ENCODE results near the gene FKBP5. TPM values are rescaled to one million over a fixed set of nuclear protein-coding genes. Genes with fewer than 3 reads are reported as not detected.

The FKBP5 gene
- total RNA-seq, 1 experiment from 2014 or later, result 28.3 TPM

- Histone ChIP-seq H3K9me3 (ENCODE audit: low read length) (peaks cover 13% of the 10 kb centered on the region), H3K79me2 (ENCODE audit: low read length) (no peaks in the 10 kb centered on the region), H4K20me1 (ENCODE audit: insufficient read depth, low read depth, low read length) (no peaks in the 10 kb centered on the region), H3K4me1 (ENCODE audit: low read length) (no peaks in the 10 kb centered on the region), H3K27ac (ENCODE audit: low read length) (no peak overlapping the region), H3K36me3 (ENCODE audit: insufficient read depth, low read length) (no peaks in the 10 kb centered on the region), H3K27me3 (ENCODE audit: low read length) (no peaks in the 10 kb centered on the region), H2AFZ (ENCODE audit: low read length) (no peak overlapping the region), H3K9me2 (replicated peaks; ENCODE audit: insufficient read depth, low read length) (no peaks in the 10 kb centered on the region), H3K9ac (ENCODE audit: low read length) (no peak overlapping the region), H3K4me2 (ENCODE audit: low read depth, low read length, poor library complexity, severe bottlenecking) (no peak overlapping the region), H3K4me3 (ENCODE audit: low read length) (no peak overlapping the region)
- DNase-seq, result peak; percentile 35
Measured at GRCh38 chr6:35553315-35553714, 135.4 kb downstream of the FKBP5 start.

DNA sequence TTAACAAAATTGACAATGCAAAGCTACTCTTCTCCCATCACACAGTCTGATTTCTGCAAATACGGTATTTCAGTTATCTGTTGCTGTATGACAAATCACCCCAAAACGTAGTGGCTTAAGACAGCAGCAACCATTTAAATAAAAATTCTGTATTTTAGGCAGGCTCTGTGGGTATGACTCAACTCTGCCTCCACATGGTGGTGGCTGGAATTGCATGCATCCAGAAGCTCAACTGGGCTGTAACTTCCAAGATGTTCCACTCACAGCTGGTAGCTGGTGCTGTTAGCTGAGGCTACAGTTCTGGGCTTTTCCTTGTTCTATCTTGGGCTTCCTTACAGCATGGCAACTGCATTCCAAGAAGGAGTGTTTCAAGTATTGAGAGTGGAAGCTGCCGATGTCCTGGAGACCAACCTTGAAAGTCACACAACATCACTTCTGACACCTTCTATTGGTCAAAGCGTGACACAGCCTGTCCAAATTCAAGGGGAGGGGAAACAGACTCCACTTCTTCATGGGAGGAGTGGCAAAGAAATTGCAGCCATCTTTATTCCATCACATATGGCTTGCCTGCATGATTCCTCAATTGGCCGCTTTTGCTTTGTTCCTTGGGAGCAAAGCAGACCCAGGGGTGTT lies 136.3 kb downstream of the FKBP5 start:
- no peaks in the 10 kb centered on the region for H3K27me3 ChIP-seq (ENCODE audit: low read length)
- no peaks in the 10 kb centered on the region for H3K36me3 ChIP-seq (ENCODE audit: insufficient read depth, low read length)
- H2AFZ ChIP-seq (ENCODE audit: low read length), result no peak overlapping the region
- H3K9me3 ChIP-seq (ENCODE audit: low read length), result peaks cover 13% of the 10 kb centered on the region
- no peaks in the 10 kb centered on the region for H3K79me2 ChIP-seq (ENCODE audit: low read length)
- H3K27ac ChIP-seq (ENCODE audit: low read length), result no peak overlapping the region
- no peak overlapping the region for H3K4me2 ChIP-seq (ENCODE audit: low read depth, low read length, poor library complexity, severe bottlenecking)
- no peak overlapping the region for H3K4me3 ChIP-seq (ENCODE audit: low read length)
- no peaks in the 10 kb centered on the region for H4K20me1 ChIP-seq (ENCODE audit: insufficient read depth, low read depth, low read length)
- no peaks in the 10 kb centered on the region for H3K9me2 ChIP-seq (replicated peaks; ENCODE audit: insufficient read depth, low read length)
- peak; percentile 78 for DNase-seq
- H3K4me1 ChIP-seq (ENCODE audit: low read length), result no peaks in the 10 kb centered on the region
- no peak overlapping the region for H3K9ac ChIP-seq (ENCODE audit: low read length)

GRCh38 chr6:35550437-35550836 lies 138.3 kb downstream of the FKBP5 start:
- H2AFZ ChIP-seq (ENCODE audit: low read length), result no peak overlapping the region
- no peak overlapping the region for H3K4me3 ChIP-seq (ENCODE audit: low read length)
- no peaks in the 10 kb centered on the region for H3K4me1 ChIP-seq (ENCODE audit: low read length)
- DNase-seq, result peak; percentile 41
- no peak overlapping the region for H3K27ac ChIP-seq (ENCODE audit: low read length)
- no peaks in the 10 kb centered on the region for H3K79me2 ChIP-seq (ENCODE audit: low read length)
- H3K9me3 ChIP-seq (ENCODE audit: low read length), result peaks cover 13% of the 10 kb centered on the region
- no peaks in the 10 kb centered on the region for H4K20me1 ChIP-seq (ENCODE audit: insufficient read depth, low read depth, low read length)
- H3K4me2 ChIP-seq (ENCODE audit: low read depth, low read length, poor library complexity, severe bottlenecking), result no peak overlapping the region
- no peaks in the 10 kb centered on the region for H3K9me2 ChIP-seq (replicated peaks; ENCODE audit: insufficient read depth, low read length)
- H3K27me3 ChIP-seq (ENCODE audit: low read length), result no peaks in the 10 kb centered on the region
- no peaks in the 10 kb centered on the region for H3K36me3 ChIP-seq (ENCODE audit: insufficient read depth, low read length)
- no peak overlapping the region for H3K9ac ChIP-seq (ENCODE audit: low read length)

GRCh38 chr6:35547676-35548075 lies 141.0 kb downstream of the FKBP5 start:
- peaks cover 13% of the 10 kb centered on the region for H3K9me3 ChIP-seq (ENCODE audit: low read length)
- DNase-seq, result no peak
- no peaks in the 10 kb centered on the region for H3K36me3 ChIP-seq (ENCODE audit: insufficient read depth, low read length)
- H3K79me2 ChIP-seq (ENCODE audit: low read length), result no peaks in the 10 kb centered on the region
- no peaks in the 10 kb centered on the region for H4K20me1 ChIP-seq (ENCODE audit: insufficient read depth, low read depth, low read length)
- no peaks in the 10 kb centered on the region for H3K9me2 ChIP-seq (replicated peaks; ENCODE audit: insufficient read depth, low read length)
- no peaks in the 10 kb centered on the region for H3K4me1 ChIP-seq (ENCODE audit: low read length)
- H3K9ac ChIP-seq (ENCODE audit: low read length), result no peak overlapping the region
- no peak overlapping the region for H2AFZ ChIP-seq (ENCODE audit: low read length)
- H3K4me3 ChIP-seq (ENCODE audit: low read length), result no peak overlapping the region
- H3K27me3 ChIP-seq (ENCODE audit: low read length), result no peaks in the 10 kb centered on the region
- no peak overlapping the region for H3K4me2 ChIP-seq (ENCODE audit: low read depth, low read length, poor library complexity, severe bottlenecking)
- H3K27ac ChIP-seq (ENCODE audit: low read length), result no peak overlapping the region

GRCh38 chr6:35544769-35545361 lies 143.8 kb downstream of the FKBP5 start:
- no peak for DNase-seq
- no peak overlapping the region for H3K4me3 ChIP-seq (ENCODE audit: low read length)
- peaks cover 4% of the 10 kb centered on the region for H3K9me3 ChIP-seq (ENCODE audit: low read length)
- no peaks in the 10 kb centered on the region for H3K36me3 ChIP-seq (ENCODE audit: insufficient read depth, low read length)
- H2AFZ ChIP-seq (ENCODE audit: low read length), result no peak overlapping the region
- H4K20me1 ChIP-seq (ENCODE audit: insufficient read depth, low read depth, low read length), result no peaks in the 10 kb centered on the region
- no peaks in the 10 kb centered on the region for H3K79me2 ChIP-seq (ENCODE audit: low read length)
- H3K27me3 ChIP-seq (ENCODE audit: low read length), result no peaks in the 10 kb centered on the region
- H3K9me2 ChIP-seq (replicated peaks; ENCODE audit: insufficient read depth, low read length), result no peaks in the 10 kb centered on the region
- no peaks in the 10 kb centered on the region for H3K4me1 ChIP-seq (ENCODE audit: low read length)
- no peak overlapping the region for H3K27ac ChIP-seq (ENCODE audit: low read length)
- no peak overlapping the region for H3K4me2 ChIP-seq (ENCODE audit: low read depth, low read length, poor library complexity, severe bottlenecking)
- H3K9ac ChIP-seq (ENCODE audit: low read length), result no peak overlapping the region

GRCh38 chr6:35543459-35544193 lies 145.1 kb downstream of the FKBP5 start:
- H3K36me3 ChIP-seq (ENCODE audit: insufficient read depth, low read length), result no peaks in the 10 kb centered on the region
- no peaks in the 10 kb centered on the region for H3K79me2 ChIP-seq (ENCODE audit: low read length)
- 0 out of 2 replicates have a peak overlapping the region, but pooled peaks have one; percentile 28 for H2AFZ ChIP-seq (ENCODE audit: low read length)
- no peak overlapping the region for H3K4me3 ChIP-seq (ENCODE audit: low read length)
- H3K9me3 ChIP-seq (ENCODE audit: low read length), result no peaks in the 10 kb centered on the region
- no peaks in the 10 kb centered on the region for H4K20me1 ChIP-seq (ENCODE audit: insufficient read depth, low read depth, low read length)
- no peaks in the 10 kb centered on the region for H3K27me3 ChIP-seq (ENCODE audit: low read length)
- H3K4me2 ChIP-seq (ENCODE audit: low read depth, low read length, poor library complexity, severe bottlenecking), result no peak overlapping the region
- no peaks in the 10 kb centered on the region for H3K4me1 ChIP-seq (ENCODE audit: low read length)
- H3K27ac ChIP-seq (ENCODE audit: low read length), result no peak overlapping the region
- no peaks in the 10 kb centered on the region for H3K9me2 ChIP-seq (replicated peaks; ENCODE audit: insufficient read depth, low read length)
- no peak overlapping the region for H3K9ac ChIP-seq (ENCODE audit: low read length)
- DNase-seq, result no peak

DNA sequence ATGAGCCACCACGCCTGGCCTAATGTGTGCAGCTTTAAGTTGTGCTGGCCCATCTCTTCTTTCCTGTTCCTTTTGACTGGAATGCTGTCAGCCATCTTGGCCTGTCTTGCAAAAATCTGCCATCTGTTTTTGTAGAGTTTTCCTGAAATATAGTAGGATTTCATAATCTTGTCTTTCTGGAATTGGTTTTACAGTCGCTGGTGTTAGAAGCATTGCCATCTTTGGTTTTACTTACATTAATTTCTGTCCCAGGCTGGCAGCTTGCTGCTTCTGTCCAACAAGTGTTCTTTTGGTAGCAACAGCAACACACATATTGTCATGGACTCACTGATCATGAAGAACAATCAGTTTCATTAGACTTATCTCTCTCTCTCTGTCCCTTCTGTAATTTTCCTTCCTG lies 146.9 kb downstream of the FKBP5 start:
- Histone ChIP-seq H3K79me2 (ENCODE audit: low read length) (no peaks in the 10 kb centered on the region), H3K9me2 (replicated peaks; ENCODE audit: insufficient read depth, low read length) (no peaks in the 10 kb centered on the region), H3K4me3 (ENCODE audit: low read length) (no peak overlapping the region), H3K4me1 (ENCODE audit: low read length) (no peaks in the 10 kb centered on the region), H3K9me3 (ENCODE audit: low read length) (no peaks in the 10 kb centered on the region), H3K27me3 (ENCODE audit: low read length) (no peaks in the 10 kb centered on the region), H3K9ac (ENCODE audit: low read length) (no peak overlapping the region), H2AFZ (ENCODE audit: low read length) (no peak overlapping the region), H4K20me1 (ENCODE audit: insufficient read depth, low read depth, low read length) (no peaks in the 10 kb centered on the region), H3K27ac (ENCODE audit: low read length) (no peak overlapping the region), H3K4me2 (ENCODE audit: low read depth, low read length, poor library complexity, severe bottlenecking) (no peak overlapping the region), H3K36me3 (ENCODE audit: insufficient read depth, low read length) (no peaks in the 10 kb centered on the region)
- no peak for DNase-seq

DNA sequence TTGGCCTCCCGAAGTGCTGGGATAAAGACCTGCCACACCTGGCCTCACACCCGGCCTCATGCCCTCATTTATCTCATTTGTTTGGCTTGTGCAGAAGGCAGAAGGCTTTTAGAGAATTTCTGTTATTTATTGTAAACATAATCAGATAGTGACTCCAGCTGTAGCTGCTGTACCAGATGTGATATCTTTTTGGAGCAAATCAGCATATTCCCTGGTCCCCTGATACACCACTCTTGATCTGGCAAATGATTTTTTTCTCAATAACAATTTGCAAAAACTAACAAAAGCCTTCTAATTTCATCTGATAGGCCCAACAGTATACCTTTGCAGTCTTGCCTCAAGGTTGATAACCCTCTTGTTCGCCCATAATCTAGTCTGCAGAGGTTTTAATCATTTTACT lies 149.5 kb downstream of the FKBP5 start:
- Histone ChIP-seq H3K9me3 (ENCODE audit: low read length) (no peaks in the 10 kb centered on the region), H3K36me3 (ENCODE audit: insufficient read depth, low read length) (no peaks in the 10 kb centered on the region), H3K27me3 (ENCODE audit: low read length) (no peaks in the 10 kb centered on the region), H3K9me2 (replicated peaks; ENCODE audit: insufficient read depth, low read length) (no peaks in the 10 kb centered on the region), H4K20me1 (ENCODE audit: insufficient read depth, low read depth, low read length) (no peaks in the 10 kb centered on the region), H3K79me2 (ENCODE audit: low read length) (no peaks in the 10 kb centered on the region), H3K9ac (ENCODE audit: low read length) (no peak overlapping the region), H3K27ac (ENCODE audit: low read length) (no peak overlapping the region), H2AFZ (ENCODE audit: low read length) (no peak overlapping the region), H3K4me2 (ENCODE audit: low read depth, low read length, poor library complexity, severe bottlenecking) (no peak overlapping the region), H3K4me3 (ENCODE audit: low read length) (no peak overlapping the region), H3K4me1 (ENCODE audit: low read length) (no peaks in the 10 kb centered on the region)
- peak; percentile 15 for DNase-seq

Measured in Karpas-422 (cell line).